Endothelial cell of umbilical vein (primary cell): ENCODE results near the gene ARHGEF40. TPM values are rescaled to one million over a fixed set of nuclear protein-coding genes. Genes with fewer than 3 reads are reported as not detected.

Experiments used
- BruUV-seq: library from RNA; stranded (reverse); fragments of 400-500 nt; replicated peaks from 2 replicates; lab custom pipeline; 2021; lab: Mats Ljungman, UMichigan
- CTCF ChIA-PET: fragments of 300-600, 350-600 bp; sonication (Branson Sonifier 250); formaldehyde crosslinking; loops from one replicate; lab custom pipeline; 2021; ENCODE audit warnings: antibody characterized with exemption, inconsistent platforms; lab: Charles Lee
- POLR2A ChIA-PET: fragments of 300-600, 350-600 bp; sonication (Branson Sonifier 250); formaldehyde crosslinking; loops from one replicate; lab custom pipeline; 2021; ENCODE audit warnings: antibody characterized with exemption, inconsistent platforms; lab: Charles Lee
- DNase-seq: peaks from one replicate; pipeline ENCODE4 v3.0.0-alpha.2; 2011; ENCODE audit warnings: low read depth, low spot score
- FAIRE-seq: peaks from 2 replicates; lab custom pipeline; 2011; peaks lifted over from hg19 to GRCh38; lab: Jason Lieb, UNC
- H2AFZ ChIP-seq: 2 replicates; pipeline ENCODE4 v1.6.0; 2012; ENCODE audit warnings: low read depth, low read length, control low read depth, inconsistent platforms
- H3K27ac ChIP-seq: 2 replicates; pipeline ENCODE4 v1.5.1; 2011; ENCODE audit warnings: low read depth, mild to moderate bottlenecking, control low read depth, low read length, moderate library complexity; ENCODE audit not compliant: insufficient read depth
- H3K27me3 ChIP-seq, 2 experiments: 2 replicates each; pipeline versions ENCODE4 v1.6.0 to v1.6.1; 2011; ENCODE audit warnings: low read length in 2 of 2, mixed read lengths in 1 of 2; ENCODE audit not compliant: control insufficient read depth in 2 of 2, insufficient read depth in 2 of 2
- H3K36me3 ChIP-seq, 2 experiments: 2 replicates in 1 of 2; 3 replicates in 1 of 2; pipeline ENCODE4 v1.5.1; 2011; ENCODE audit warnings: low read length in 2 of 2, mild to moderate bottlenecking in 1 of 2, moderate library complexity in 1 of 2; ENCODE audit not compliant: control insufficient read depth in 2 of 2, insufficient read depth in 2 of 2; ENCODE audit errors: extremely low read depth in 1 of 2
- H3K4me1 ChIP-seq: 3 replicates; pipeline ENCODE4 v1.5.1; 2011; ENCODE audit warnings: mild to moderate bottlenecking, low read length; ENCODE audit not compliant: control insufficient read depth, insufficient read depth; ENCODE audit errors: extremely low read depth
- H3K4me2 ChIP-seq: 2 replicates; pipeline ENCODE4 v1.6.1; 2011; ENCODE audit warnings: low read length, control low read depth, mixed read lengths; ENCODE audit not compliant: insufficient read depth
- H3K4me3 ChIP-seq, 3 experiments: fragments of 200-600 bp in 1 of 3; sonication (generic), shearing (Covaris generic) in 1 of 3; replicated peaks in 1 of 3; 2 replicates each; pipeline ENCODE4 v1.5.1; 2011 to 2016; ENCODE audit warnings: control low read depth in 3 of 3, low read length in 3 of 3, mild to moderate bottlenecking in 2 of 3, inconsistent platforms in 1 of 3, low read depth in 1 of 3, moderate library complexity in 1 of 3; ENCODE audit not compliant: insufficient read depth in 1 of 3
- H3K79me2 ChIP-seq: 2 replicates; pipeline ENCODE4 v1.6.0; 2012; ENCODE audit warnings: low read length, inconsistent platforms; ENCODE audit not compliant: control insufficient read depth, insufficient read depth
- H3K9ac ChIP-seq: replicated peaks from 2 replicates; pipeline ENCODE3; 2011; ENCODE audit warnings: low read length, control low read depth; ENCODE audit not compliant: insufficient read depth; ENCODE audit errors: extremely low read depth
- H3K9me1 ChIP-seq: replicated peaks from 3 replicates; pipeline ENCODE4 v1.6.0; 2011; ENCODE audit warnings: mild to moderate bottlenecking, low read length; ENCODE audit not compliant: control insufficient read depth, insufficient read depth; ENCODE audit errors: extremely low read depth
- H3K9me3 ChIP-seq: replicated peaks from 2 replicates; pipeline ENCODE4 v1.5.1; 2012; ENCODE audit warnings: low read length, inconsistent platforms; ENCODE audit not compliant: control insufficient read depth, insufficient read depth
- H4K20me1 ChIP-seq: replicated peaks from 2 replicates; pipeline ENCODE3; 2011; ENCODE audit warnings: mild to moderate bottlenecking, low read length; ENCODE audit not compliant: control insufficient read depth, insufficient read depth; ENCODE audit errors: extremely low read depth
- CTCF ChIP-seq, 2 donors: IDR thresholded peaks; 1 replicate in 1 of 2; 2 replicates in 1 of 2; pipeline ENCODE4 v1.5.1; 2011; ENCODE audit warnings: low read length in 2 of 2, mild to moderate bottlenecking in 2 of 2, moderate library complexity in 2 of 2, control low read depth in 1 of 2, inconsistent platforms in 1 of 2, low read depth in 1 of 2; ENCODE audit not compliant: insufficient read depth in 1 of 2; ENCODE audit errors: extremely low read depth in 1 of 2
- EZH2 ChIP-seq: IDR thresholded peaks from 2 replicates; pipeline ENCODE4 v1.6.1; 2012; ENCODE audit warnings: borderline replicate concordance, low read depth, mild to moderate bottlenecking, moderate library complexity, low read length, inconsistent platforms; ENCODE audit not compliant: severe bottlenecking
- FOS ChIP-seq: IDR thresholded peaks from 2 replicates; pipeline ENCODE4 v1.6.1; 2011; ENCODE audit warnings: mild to moderate bottlenecking, low read length, moderate library complexity, borderline replicate concordance; ENCODE audit not compliant: insufficient read depth
- GATA2 ChIP-seq: IDR thresholded peaks from 2 replicates; pipeline ENCODE4 v1.7.0; 2011; ENCODE audit warnings: low read depth, mild to moderate bottlenecking, moderate library complexity, mixed read lengths, low read length; ENCODE audit not compliant: insufficient read length, insufficient read depth
- JUN ChIP-seq: IDR thresholded peaks from 2 replicates; pipeline ENCODE4 v1.6.1; 2011; ENCODE audit warnings: borderline replicate concordance, low read depth; ENCODE audit not compliant: insufficient read length, insufficient read depth
- MAX ChIP-seq: IDR thresholded peaks from 2 replicates; pipeline ENCODE4 v1.6.1; 2011; ENCODE audit not compliant: insufficient read depth, insufficient read length
- MYC ChIP-seq: IDR thresholded peaks from one replicate; pipeline ENCODE4 v1.6.1; 2011; ENCODE audit warnings: mild to moderate bottlenecking, low read depth, low read length
- POLR2A ChIP-seq: IDR thresholded peaks from 2 replicates; pipeline ENCODE4 v1.6.1; 2012; ENCODE audit warnings: low read depth, mild to moderate bottlenecking, control low read depth, low read length
- POLR2AphosphoS5 ChIP-seq: IDR thresholded peaks from 2 replicates; pipeline ENCODE4 v1.6.1; 2012; ENCODE audit warnings: low read depth, mild to moderate bottlenecking, control low read depth, low read length, moderate library complexity; ENCODE audit not compliant: insufficient read depth
- dilution Hi-C: fragments of 300-500 bp; cut with MboI; formaldehyde crosslinking; loops from one replicate; pipeline ENCODE4 v1.15.0; 2019; ENCODE audit warnings: low sequenced_read_pairs; ENCODE audit not compliant: extremely low pct_ligation_motif_present
- intact Hi-C: fragments of 100-400 bp; cut with micrococcal nuclease; formaldehyde crosslinking; loops from one replicate; pipeline ENCODE4 v1.10.0; 2022
- polyA plus RNA-seq, 4 experiments: library from polyadenylated mRNA; depleted of rRNA in 3 of 4; stranded (reverse) in 3 of 4; unstranded in 1 of 4; fragments of >200 nt; gene quantifications; 2 replicates each; pipeline versions ENCODE4 v1.2.1 to v1.2.3, GENCODE V29; 2011 to 2012; ENCODE audit warnings: missing spikeins in 1 of 4
- total RNA-seq: library from RNA; stranded (reverse); gene quantifications from 2 replicates; pipeline ENCODE4 v1.2.3, GENCODE V29; 2021

Gene ARHGEF40
- total and polyA plus RNA-seq, 2 donors (not counting 3 experiments of a cell fraction or from before 2014, with no cell fraction given) = 2.6 to 19.9 TPM

GRCh38 chr14:21056520-21057163, 13.5 kb upstream of the ARHGEF40 start:
- no TSS peak for BruUV-seq
- Histone ChIP-seq H2AFZ (no peak overlapping the region), H3K27ac (no peak overlapping the region), H3K9me3 (no peaks in the 10 kb centered on the region), H3K4me1 (no peaks in the 10 kb centered on the region), H3K36me3 (no peaks in the 10 kb centered on the region), H4K20me1 (no peaks in the 10 kb centered on the region), H3K9ac (no peak overlapping the region), H3K27me3 (peaks cover 12 to 19% of the 10 kb centered on the region in 2 experiments), H3K79me2 (no peaks in the 10 kb centered on the region), H3K4me2 (no peak overlapping the region), H3K4me3 (no peak overlapping the region), H3K9me1 (no peaks in the 10 kb centered on the region)
- TF ChIP-seq GATA2 = no peak
- TF ChIP-seq EZH2 = no peak
- no peak for TF ChIP-seq CTCF (IDR thresholded peaks at IDR 0.05; ENCODE audit: extremely low read depth in 1 of 2, insufficient read depth in 1 of 2, low read depth in 1 of 2, low read length in 2 of 2)
- no peak for TF ChIP-seq FOS
- no peak for TF ChIP-seq POLR2A
- TF ChIP-seq MYC = no peak
- TF ChIP-seq POLR2AphosphoS5 = no peak
- TF ChIP-seq JUN = no peak
- TF ChIP-seq MAX = no peak
- intact Hi-C loops (no loop called here), dilution Hi-C loops (no loop called here)
- FAIRE-seq (no peak), DNase-seq (no peak)
- CTCF ChIA-PET = interaction anchor here (0.8 to 1.6 kb wide), 3 partner anchors 12 to 42 kb away, joined by 3 to 6 read pairs (median 3); no protein-coding TSS in a partner anchor
- POLR2A ChIA-PET = no interaction called here
